ENCODE results near the gene SOCS3.

SOCS3 gene

GRCh38 chr17:78362232-78362631 lies 2.4 kb upstream of the SOCS3 start:
- no peak for TF ChIP-seq ZFX (IDR thresholded peaks at IDR 0.05; ENCODE audit: borderline replicate concordance)
- TF ChIP-seq, protein P1, sequence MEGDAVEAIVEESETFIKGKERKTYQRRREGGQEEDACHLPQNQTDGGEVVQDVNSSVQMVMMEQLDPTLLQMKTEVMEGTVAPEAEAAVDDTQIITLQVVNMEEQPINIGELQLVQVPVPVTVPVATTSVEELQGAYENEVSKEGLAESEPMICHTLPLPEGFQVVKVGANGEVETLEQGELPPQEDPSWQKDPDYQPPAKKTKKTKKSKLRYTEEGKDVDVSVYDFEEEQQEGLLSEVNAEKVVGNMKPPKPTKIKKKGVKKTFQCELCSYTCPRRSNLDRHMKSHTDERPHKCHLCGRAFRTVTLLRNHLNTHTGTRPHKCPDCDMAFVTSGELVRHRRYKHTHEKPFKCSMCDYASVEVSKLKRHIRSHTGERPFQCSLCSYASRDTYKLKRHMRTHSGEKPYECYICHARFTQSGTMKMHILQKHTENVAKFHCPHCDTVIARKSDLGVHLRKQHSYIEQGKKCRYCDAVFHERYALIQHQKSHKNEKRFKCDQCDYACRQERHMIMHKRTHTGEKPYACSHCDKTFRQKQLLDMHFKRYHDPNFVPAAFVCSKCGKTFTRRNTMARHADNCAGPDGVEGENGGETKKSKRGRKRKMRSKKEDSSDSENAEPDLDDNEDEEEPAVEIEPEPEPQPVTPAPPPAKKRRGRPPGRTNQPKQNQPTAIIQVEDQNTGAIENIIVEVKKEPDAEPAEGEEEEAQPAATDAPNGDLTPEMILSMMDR (IDR thresholded peaks at IDR 0.05) = no peak
- no peak overlapping the region for H3K27ac ChIP-seq

- no peak overlapping the region for H3K27ac ChIP-seq
- TF ChIP-seq, protein P1 (IDR thresholded peaks at IDR 0.05) = no peak
- TF ChIP-seq ZFX (IDR thresholded peaks at IDR 0.05; ENCODE audit: borderline replicate concordance) = no peak
These were observed 1.4 kb upstream of the SOCS3 start for GRCh38 chr17:78361225-78361701.

DNA sequence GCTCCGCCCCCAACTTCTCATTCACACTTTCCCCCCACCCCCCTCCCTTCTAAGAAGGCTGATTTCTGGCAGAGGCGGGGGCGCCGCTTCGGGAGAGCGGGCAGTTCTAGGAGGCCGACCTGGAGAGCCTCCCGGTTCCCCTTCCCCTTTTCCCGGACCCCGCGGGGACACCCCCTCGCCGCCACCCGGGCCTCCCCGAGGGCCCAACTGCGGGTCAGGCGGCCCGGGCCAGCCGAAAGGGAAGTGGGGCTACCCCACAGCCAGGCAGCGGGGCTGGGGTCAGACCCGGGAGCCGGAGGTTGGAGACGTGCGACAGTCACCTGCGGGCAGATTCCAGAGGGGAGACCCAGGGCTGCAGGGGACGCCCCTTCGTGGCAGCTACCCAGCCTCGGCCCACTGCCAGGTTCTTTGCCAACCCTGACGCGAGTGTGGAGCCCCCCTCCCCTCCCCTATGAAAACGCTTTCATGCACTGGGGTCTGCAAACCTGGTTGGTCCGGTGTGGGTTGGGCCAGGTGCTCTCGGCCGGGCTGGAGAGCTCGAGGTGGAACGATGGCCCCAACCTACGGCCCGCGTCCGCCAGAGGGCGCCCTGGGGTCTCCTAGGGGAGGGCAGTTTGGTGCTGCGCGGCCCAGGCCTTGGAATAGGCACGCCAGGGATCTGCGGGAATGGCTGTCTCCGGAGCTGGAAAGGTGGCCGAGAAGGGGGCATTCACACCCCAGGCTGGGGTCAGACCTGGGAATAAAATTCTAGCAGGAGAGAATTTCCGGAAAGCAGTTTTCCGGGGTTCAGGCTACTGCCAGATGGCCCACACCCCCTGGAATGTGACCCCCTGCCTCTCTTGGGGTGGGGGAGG lies 721 bp upstream of the SOCS3 start:
- TF ChIP-seq, protein P1 (IDR thresholded peaks at IDR 0.05) = peak; percentile 95
- TF ChIP-seq ZFX (IDR thresholded peaks at IDR 0.05; ENCODE audit: borderline replicate concordance) = no peak
- no peak overlapping the region for H3K27ac ChIP-seq

DNA sequence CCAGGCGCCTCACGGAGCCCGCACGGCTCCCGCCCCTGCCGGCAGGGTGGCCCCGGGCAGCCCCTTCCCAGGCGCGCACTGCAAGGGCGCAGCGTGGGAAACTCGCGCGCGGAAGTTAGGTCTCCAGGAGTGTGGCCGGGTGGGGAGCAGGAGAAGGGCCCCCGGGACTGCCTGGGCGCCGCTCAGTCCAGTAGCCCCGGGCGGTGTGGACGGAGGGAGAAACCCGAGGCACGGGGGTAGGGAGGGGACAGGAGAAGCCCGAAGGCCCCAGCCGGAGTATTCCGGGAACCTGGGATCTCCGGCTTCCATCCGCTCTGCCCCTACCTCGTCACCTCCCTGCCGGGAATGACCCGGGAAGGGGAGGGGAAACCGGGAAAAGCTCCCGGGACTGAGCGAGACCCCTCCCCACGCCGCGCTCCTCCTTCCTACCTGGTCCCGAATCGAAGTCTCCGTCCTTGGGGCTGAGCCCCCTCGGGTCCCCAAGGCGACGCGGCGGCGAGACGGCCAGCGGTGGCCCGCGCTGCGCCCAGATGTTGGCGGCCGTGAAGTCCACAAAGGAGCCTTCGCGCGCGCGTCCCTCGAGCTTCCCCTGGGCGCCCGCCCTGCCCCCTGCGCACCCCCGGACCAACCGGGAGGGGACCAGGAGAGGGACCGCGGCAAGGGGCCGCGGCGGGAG lies 418 bp downstream of the SOCS3 start:
- TF ChIP-seq, protein P1 (IDR thresholded peaks at IDR 0.05) = no peak
- no peak for TF ChIP-seq ZFX (IDR thresholded peaks at IDR 0.05; ENCODE audit: borderline replicate concordance)
- no peak overlapping the region for H3K27ac ChIP-seq

GRCh38 chr17:78358538-78359320 lies 1.1 kb downstream of the SOCS3 start:
- no peak overlapping the region for H3K27ac ChIP-seq
- TF ChIP-seq, protein P1 (IDR thresholded peaks at IDR 0.05) = no peak
- TF ChIP-seq ZFX (IDR thresholded peaks at IDR 0.05; ENCODE audit: borderline replicate concordance) = no peak

DNA sequence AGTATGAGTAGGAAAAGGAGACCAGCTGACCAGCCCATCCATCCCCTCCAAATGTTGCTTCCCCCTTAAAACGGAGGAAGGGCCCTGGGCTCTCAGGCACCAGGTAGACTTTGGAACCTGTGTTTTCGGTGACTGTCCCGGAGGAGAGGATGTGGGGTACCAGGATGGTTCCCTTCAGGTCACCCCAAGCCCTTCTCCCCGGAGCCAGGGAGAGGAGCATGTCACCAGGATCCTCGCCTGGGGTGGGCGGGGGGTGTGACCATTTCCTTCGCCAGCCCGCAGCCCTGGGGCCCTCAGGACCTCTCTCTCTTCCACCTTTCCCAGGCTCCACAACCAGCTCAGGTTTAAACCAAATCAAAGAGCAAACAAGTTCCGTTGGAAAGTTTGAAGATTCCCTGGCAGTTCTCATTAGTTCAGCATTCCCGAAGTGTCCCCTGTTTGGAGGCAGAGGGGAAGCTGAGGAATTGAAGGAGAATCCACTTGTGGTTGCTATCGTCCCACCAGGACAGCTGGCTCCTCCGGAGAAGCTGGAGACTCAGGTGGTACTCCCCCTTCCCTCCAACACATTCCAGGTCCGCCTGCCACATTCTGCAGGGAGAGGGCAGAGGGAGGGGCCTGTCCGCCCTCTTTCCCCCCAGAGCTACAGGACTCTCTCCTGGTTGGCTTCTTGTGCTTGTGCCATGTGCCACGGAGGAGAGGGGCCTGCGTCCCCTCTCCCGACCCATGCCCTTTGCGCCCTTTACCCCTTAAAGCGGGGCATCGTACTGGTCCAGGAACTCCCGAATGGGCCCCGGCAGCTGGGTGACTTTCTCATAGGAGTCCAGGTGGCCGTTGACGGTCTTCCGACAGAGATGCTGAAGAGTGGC lies 2.0 kb downstream of the SOCS3 start:
- TF ChIP-seq, protein P1 (IDR thresholded peaks at IDR 0.05) = no peak
- no peak for TF ChIP-seq ZFX (IDR thresholded peaks at IDR 0.05; ENCODE audit: borderline replicate concordance)
- H3K27ac ChIP-seq = no peak overlapping the region
